ENCODE data around the gene CTNNBL1.

CTNNBL1 gene

DNA sequence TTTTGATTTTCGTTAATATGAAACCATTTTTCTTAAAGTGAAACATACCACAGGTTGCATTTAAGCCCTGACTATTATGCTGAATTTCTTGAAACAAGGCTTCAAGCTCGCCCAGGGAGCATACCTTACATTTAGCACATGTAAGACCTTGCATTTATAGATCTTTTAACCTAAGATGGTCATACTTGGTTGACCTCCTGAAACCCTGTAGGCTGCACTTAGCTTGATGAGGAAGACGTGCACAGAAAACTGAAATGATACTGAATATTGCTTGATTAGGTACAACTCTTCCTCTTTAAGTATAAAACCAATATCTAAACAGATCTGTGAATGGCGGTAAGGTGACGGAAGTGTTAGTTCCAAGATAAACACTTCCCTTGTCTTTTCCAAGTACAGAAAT is 82.2 kb downstream of the CTNNBL1 start:
- no peak for DNase-seq (ENCODE audit: low read depth)

DNA sequence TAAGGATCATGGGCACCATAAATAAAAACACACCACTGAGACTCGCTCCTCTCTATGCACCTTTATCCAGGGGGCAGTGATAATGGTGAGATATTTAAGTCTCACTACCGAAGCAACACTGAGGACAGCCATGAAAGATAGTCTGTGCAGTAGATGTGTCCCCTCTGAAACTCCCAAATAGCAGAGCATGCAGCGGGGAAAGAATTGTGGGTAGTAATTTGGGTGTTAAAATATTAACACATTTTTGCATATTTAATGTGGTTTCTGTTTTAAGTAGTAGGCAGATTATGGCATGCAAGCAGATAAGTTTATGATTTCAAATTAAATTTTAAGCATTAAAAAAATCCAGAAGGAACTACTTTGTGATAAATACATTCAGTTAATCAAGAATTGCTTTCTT is 82.7 kb downstream of the CTNNBL1 start:
- no peak for DNase-seq (ENCODE audit: low read depth)

DNA sequence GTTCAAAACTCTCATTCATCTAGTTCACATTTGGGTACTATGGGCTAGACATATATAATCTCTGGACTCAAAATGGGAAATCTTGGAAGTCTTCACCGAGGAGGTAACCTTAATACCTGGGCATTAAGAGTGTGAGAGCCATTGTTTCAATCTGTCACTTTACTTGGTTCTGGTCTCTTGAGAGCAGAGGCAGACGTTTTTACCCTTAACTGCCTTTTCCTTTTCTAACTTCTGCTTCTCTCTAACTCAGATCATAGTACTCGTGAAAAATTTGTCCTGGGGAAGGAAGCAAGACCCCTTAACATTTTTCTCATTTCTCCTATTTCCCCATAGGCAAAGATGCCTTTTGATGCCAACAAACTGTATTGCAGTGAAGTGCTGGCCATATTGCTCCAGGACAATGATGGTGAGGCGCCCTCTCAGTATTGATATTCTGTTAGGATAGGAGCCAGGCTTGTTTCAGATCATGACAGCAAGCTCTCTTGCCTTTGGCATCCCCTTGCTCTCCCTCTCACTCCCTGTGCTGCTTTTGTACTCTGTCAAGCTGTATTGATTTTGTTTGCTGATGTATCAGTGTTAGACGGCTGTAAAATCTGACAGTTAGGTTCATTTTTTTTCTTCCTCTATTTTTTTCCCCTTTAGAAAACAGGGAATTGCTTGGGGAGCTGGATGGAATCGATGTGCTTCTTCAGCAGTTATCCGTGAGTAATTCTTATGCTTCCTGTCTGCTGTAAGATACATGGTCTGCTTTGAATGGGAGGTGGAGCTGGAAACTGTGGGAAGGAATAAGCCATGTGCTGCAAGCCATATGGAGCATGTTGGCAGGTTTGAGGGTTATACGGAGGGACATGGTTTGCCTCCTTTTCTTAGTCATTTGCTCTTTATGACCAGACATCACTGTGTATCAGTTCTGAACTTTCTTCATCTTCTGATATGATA is 83.5 kb downstream of the CTNNBL1 start:
- DNase-seq (ENCODE audit: low read depth) = no peak

DNA sequence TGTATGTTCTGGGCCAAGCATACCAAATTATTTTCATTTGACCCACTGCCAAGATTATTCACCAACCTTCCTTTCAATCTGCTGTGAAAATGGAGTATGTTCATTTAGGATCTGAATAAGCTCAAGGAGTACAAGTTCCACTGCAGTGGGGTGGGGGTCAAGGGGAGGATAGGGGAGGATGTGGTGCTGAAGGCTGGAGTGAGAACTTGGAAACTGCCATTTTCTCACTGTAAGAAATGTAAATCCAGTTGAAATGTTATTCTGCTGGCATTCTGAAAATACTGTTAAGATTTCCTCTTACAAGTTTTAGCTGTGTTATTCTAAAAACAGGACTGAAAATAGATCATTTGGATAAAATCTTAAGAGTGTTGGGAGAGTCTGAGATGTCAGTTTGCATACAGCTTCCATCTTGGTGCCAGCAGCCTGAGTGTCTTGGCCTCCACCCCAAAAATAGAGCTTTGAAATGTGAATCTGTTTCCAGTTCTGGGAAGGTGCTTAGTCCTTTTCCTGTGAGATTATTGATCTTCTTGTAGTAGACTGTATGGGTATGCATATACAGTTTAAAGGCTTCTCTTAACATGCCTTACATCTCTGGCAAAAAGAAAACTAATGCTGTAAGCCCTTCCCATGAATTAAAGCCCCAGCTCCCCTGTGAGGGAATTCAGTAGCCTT is 84.3 kb downstream of the CTNNBL1 start:
- no peak for DNase-seq (ENCODE audit: low read depth)

DNA sequence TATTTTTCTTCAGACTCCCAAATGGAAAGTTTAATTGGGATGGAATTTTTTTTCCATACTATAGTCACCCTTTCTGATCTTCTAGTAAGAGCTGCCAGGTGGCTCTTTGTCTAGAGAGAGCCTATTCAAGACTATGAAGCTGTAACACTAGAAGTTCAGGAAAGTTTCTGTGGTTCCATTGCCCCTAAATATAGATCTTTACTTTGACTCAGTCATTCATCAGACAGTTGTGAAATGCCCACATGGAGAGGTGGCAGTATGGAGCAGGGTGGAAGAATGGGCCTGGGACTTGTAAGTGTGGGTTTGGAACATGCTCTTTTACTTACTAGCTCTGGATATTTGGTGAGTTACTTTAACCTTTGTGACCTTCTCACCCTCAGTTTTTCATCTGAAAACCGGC is 87.8 kb downstream of the CTNNBL1 start:
- DNase-seq (ENCODE audit: low read depth) = no peak

DNA sequence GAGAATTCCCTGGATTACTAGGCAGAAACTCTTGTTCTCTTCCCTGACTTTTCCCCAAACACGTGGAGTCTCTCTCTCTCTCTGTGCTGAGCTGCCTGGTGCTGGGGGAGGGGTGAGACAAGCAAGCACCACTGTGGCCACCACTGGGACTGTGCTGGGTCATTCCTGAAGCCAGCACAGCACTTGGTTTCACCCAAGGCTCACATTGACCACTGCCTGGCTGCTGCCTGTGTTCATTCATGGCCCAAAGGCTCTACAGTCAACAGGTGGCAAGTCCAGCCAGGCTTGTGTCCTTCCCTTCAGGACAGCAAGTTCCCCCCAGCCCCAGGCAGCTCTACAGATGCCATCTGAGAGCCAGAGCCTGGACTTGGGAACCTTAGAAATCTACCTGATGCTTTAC is 92.2 kb downstream of the CTNNBL1 start:
- no peak for DNase-seq (ENCODE audit: low read depth)

DNA sequence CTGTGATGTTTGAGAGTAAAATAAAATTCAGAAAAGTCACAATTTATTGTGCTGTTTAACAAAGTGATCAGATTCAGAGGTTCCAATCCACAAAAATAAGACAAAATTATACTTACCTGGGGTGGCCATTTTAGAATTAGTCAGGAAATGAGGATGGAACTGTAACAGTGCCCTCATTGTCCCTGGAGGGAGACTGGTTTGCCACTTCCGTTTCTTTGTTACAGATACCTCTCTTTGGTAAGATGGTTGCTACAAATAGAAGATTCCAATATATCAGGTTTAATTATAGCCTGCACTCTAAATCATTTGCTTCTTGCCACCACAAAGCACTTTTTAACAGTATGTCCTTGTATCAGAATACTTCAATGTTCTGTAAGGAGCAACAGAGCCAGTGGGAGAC is 95.6 kb downstream of the CTNNBL1 start:
- DNase-seq (ENCODE audit: low read depth) = no peak

DNA sequence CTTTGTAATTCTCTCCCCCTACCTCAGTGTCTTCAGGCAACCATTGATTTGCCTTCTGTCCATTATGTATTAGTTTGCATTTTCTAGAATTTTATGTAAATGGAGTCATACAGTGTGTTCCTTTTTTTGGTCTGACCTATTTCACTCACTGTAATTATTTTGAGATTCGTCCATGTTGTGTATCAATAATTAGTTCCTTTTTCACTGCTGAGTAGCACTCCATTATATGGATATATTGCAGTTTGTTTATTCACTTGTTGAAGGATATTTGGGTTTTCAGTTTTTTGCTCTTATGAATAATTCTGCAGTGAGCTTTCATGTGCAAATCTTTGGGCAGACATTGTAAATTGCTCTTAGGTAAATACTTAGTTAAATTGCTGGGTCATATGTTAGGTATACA is 97.1 kb downstream of the CTNNBL1 start:
- no peak for DNase-seq (ENCODE audit: low read depth)

DNA sequence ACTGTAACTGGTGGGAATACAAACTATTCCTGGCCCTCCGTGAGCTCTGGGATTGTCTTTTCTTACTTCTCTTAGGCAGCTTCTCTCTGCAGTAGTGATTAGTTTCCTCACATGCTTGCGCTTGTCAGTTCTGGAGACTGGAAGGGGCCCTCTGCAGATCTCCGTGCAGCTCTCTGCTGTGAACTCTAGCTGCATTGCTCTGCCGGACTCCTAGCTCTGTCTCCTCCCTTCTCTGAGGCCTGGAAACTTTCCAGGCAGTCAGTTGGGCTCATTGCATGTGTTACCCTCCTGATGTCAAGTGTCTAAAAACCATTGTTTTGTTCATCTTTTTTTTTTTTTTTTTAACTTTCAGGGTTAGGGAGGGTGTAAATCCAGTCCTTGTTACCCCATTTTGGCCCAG is 102.3 kb downstream of the CTNNBL1 start:
- DNase-seq (ENCODE audit: low read depth) = no peak

DNA sequence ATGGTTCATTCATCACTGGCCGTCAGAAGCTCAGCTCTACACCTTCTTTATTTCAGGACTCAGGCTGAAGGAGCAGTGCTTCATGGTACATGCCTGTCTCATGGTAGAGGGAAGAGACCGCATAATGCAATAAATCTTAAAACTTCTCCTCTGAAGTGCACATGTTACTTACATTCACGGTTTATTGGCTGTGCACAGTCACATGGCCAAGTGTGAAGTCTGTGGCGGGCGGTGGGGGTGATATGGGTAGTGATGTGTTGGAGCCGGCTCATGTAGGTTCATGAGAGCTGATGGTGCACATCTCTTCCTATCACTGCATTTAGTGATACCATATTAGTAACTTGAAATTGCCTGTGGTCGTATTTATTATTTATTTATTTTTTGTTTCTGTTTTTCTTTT is 102.9 kb downstream of the CTNNBL1 start:
- no peak for DNase-seq (ENCODE audit: low read depth)

DNA sequence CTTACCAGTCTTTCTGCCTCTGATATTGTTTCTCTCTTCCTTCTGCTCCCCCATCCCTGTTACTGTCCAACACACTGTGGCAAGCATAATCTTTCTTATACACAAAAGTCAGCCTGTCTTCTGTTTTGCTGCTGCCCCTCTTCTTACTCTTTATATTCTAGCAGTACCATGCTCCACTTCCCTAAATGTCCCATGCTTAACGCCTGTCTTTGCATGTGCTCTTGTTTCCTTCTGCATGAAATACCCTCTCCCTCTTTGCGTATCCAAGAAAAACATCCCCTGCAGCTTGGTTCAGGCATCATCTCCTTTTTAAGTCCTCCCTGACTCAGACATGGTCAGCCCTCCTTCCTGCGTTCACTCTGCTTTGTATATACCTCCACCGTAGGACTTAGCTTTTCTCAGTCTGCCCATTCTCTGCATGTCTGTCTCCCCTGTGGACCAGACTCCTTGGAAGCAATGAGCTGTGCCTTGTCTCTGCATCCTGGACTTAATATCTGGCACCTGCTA is 103.9 kb downstream of the CTNNBL1 start:
- DNase-seq (ENCODE audit: low read depth) = no peak

DNA sequence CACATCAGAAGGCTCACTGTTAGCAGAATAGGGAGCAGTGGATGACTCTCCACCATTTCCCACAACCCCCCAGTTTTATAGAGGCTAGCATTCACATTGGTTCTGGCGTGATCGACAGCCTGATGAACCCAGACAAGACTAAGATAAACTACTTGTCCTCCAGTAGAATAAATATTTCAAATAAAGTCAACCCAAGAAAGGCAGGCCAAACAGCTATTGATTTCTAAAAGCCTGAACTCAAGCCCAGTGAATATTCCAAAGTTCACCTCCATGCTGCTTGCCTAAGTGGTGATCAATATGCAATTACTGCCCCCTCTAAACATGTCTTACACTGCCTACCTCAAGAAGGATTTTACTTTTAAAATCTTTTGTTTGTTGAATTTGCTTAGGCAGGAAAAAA is 104.5 kb downstream of the CTNNBL1 start:
- DNase-seq (ENCODE audit: low read depth) = no peak

DNA sequence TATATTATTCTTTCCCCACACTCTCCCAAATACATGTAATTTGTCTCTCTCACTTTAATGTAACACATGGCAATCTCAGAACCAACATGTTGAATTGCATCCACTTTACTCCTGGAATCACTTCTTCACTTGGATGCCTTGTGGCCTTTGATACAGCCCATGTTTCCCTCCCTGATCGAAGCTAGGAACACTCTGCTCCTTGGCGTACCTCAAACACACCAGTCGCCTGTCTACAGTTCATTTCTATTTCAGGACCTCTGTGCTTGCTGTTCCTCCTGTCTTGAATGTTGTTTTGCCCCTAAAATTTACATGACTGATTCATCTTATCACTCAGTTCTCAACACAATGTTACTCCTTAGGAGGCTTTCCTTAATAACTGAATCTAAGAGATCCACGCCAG is 106.8 kb downstream of the CTNNBL1 start:
- no peak for DNase-seq (ENCODE audit: low read depth)

DNA sequence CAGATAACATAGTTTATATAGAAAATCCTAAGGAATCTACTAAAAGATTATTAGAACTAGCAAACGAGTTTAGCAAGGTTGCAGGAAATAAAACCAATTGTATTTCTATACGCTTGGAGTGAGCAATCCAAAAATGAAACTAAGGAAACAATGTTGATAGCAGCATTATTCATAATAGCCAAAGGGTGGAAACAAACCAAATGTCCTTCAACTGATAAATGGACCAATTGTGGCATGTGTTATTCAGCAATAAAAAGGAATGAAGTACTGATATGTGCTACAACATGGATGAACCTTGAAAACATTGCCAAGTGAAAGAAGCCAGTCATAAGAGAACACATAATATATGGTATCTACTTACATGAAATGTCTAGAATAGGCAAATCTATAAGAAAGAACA is 108.1 kb downstream of the CTNNBL1 start:
- DNase-seq (ENCODE audit: low read depth) = no peak

DNA sequence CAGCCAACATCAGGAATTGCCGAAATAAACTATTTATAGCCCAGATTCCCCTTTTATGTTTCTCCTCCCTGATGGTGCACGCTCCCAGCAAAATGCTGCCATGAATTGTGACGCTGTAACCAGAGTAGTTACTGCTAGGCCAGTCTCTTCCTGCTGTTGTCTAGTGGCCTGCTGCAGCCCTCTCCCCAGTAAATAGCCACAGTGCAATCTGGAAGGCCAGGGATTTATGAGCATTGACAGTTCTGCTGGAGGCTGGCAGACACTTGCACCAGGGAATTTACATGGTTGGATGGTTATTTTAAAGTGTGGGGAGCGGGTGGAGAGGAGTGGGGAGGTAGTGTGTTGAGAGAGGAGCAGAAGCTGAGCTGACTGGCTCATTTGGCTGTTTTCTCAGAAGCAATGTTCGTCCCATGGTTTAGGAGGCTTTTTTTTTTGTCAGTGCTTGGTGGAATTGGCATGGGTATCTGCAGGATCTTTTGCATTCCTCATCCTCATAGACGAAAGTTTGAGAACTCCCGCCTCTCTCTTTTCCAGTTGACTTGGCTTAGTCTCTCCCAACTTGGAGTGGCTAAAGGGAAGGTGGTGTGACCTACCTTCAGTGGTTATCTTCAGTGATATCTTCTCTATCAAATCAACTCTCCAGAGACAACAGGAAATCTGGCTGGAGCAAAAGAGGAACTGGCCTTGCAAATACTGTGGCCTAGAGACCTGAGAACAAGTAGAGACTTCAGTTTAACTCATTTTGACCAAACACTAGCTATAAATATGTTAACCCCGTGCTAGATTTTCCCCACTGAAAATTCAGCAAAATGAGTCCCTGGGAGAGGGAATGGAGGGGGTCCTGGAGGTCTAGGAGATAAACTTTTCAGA is 109.8 kb downstream of the CTNNBL1 start:
- DNase-seq (ENCODE audit: low read depth) = no peak

DNA sequence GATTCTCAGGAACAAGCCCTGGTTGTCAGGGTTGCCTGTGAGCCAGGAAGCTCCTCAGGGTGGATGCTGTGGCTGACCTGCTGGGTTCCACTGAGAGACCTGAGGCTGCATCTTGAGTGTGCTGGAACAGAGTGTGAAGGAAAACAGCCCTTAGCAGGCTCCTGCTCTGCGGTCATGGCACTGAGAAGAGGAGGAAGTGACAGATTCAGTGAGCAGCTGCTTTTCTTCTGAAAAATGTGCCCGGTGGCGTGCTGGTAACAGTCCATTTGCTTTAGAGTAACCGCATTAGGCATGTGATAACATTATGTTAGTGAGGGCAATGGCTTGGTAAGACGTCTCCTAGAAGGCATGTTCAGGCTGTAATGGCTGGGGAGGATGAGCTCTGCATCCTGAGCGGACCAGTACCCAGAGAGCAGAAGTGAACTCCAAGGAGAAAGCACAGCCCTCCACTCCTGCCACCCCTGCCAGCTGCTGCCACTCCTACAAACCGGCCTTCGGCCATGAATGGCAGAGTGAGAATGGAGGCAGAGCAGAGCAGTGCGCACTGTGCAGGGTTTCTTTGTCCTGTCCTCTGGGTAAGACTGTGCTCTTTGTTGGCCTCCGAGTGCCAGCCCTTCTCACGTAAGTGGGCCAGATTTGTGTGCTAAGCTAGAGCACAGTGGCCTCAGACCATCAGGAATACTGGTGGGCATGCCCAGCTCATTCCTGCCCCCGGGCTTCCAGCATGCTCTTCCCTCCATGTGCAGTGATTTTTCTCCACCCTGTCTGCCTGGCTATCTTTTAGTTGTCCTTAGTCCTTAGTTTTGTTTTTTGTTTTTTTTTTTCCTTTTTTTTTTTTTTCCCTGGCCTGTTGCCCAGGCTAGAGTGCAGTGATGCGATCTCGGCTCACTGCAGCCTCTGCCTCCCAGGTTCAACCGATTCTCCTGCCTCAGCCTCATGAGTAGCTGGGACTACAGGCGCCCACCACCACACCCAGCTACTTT is 111.0 kb downstream of the CTNNBL1 start:
- DNase-seq (ENCODE audit: low read depth) = no peak

DNA sequence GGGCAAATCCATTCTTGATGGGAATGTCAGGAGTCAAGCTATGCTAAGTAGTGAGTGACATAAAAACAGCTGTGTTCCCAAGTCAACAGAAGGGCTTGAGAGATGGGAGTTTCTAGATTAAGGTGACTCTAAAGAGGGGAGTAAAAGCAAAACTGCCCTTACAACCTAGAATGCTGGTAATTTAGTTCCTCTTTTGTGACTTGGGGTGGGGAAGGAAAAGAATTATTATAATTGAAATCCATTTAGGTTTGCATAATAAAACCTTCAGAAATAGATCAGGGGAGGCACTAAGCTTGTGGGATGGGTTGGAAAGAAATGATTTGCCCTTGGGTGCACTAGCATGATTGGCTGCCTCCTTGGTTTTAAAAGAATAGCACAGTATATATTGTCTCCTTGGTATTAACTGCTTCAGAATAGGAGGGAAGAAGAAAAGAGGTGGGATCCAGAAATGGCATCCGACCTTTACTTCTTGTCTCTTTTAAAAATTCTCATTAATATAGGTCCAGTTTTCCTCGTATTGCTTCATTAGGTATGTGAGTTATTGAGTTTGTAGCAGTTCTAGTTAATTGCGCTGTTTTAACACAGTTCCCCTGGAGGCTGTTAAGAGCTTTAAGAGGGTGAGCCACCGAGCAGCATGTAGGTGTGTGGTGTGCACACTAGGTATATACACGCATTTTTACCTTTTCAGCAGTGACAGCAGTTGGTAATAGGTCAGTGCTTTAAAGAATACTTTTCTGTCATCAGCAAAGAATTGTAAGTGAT is 113.8 kb downstream of the CTNNBL1 start:
- DNase-seq (ENCODE audit: low read depth) = no peak

DNA sequence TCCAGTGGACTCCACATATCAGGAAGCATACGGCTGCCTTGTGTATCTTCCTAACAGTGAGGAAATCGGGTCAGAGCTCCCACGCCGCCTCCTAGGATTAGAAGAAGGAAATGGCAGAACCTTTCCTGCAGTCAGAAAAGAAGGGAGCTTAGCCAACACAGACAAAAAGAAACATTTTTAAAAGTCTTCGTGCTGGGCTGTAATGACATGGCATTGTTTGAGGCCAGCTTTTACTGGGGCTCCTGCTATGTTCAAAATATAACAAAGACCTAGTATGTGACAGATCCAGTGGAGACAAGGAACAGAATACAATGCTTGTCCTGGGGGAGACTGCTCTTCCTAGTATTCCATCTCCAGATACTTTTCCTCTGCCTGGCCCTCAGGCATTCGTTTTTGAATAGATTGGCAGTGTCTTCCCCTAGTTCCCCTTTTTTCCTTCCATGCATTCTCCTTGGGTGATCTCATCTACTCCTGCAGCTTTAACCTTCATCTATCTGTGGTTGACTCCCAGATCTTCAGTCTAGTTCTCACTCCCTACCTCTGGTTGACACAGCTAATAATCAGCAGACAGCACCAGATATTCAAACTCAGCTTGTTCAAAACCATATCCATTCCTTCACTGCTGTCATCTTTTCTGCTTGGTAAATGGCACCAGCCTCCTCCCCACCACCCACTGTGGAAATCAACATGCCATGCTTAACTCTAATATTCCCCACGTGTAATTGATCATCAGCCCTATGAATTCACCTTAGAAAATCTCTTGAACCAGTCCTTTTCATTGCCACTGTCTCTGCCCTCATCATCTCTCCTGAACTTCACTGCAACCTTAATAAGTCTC is 114.6 kb downstream of the CTNNBL1 start:
- no peak for DNase-seq (ENCODE audit: low read depth)

DNA sequence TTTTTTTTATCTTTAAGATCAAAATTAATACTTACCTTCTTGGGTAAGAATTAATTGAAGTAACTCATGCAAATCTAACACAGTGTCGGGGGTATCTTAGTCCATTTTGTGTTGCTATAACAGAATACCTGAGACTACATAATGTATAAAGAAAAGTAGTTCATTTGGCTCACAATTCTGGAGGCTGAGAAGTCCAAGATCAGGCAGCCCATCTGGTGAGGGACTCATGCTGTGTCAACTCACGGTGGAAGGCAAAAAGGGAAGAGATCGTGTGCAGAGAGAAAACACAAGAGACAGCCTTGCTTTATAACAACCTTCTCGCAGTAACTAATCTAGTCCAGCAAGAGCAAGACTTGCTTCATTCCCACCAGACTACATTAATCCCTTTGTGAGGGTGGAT is 116.2 kb downstream of the CTNNBL1 start:
- DNase-seq (ENCODE audit: low read depth) = no peak

Data from stimulated activated CD8-positive, alpha-beta memory T cell treated with anti-CD3 and anti-CD28 coated beads, Interleukin-12 subunit alpha, Interleukin-12 subunit beta, amount 100 ng/mL, for 4 hours (primary cell).